HAP-1 (cell line): ENCODE data around the gene ENG.
A peak's percentile ranks its signal among the peaks of the same experiment; 100 is the strongest.

Source experiments
- DNase-seq, 2 experiments: peaks; one replicate each; pipeline ENCODE4 v3.0.0-alpha.2; 2016 to 2020; ENCODE audit warnings: low spot score in 2 of 2
- H3K27me3 ChIP-seq: fragments of 250-450 bp; sonication (Bioruptor Pico); 2 replicates; pipeline ENCODE4 v1.5.1; 2020; ENCODE audit warnings: low read depth, mild to moderate bottlenecking, moderate library complexity
- H3K36me3 ChIP-seq: fragments of 250-450 bp; sonication (Bioruptor Pico); replicated peaks from 2 replicates; pipeline ENCODE4 v1.5.1; 2020; ENCODE audit warnings: mild to moderate bottlenecking
- H3K4me1 ChIP-seq: fragments of 250-450 bp; sonication (Bioruptor Pico); 2 replicates; pipeline ENCODE4 v1.5.1; 2020; ENCODE audit warnings: mild to moderate bottlenecking
- H3K4me3 ChIP-seq: fragments of 250-450 bp; sonication (Bioruptor Pico); 2 replicates; pipeline ENCODE4 v1.5.1; 2020; ENCODE audit warnings: mild to moderate bottlenecking, moderate library complexity
- H3K9me3 ChIP-seq: fragments of 250-450 bp; sonication (Bioruptor Pico); 2 replicates; pipeline ENCODE4 v1.5.1; 2020; ENCODE audit warnings: mild to moderate bottlenecking, moderate library complexity
- in situ Hi-C: fragments of 300-500 bp; cut with MboI; formaldehyde crosslinking; loops from 3 replicates; pipeline ENCODE4 v1.14.3; 2020; ENCODE audit warnings: low sequenced_read_pairs, inconsistent platforms, mixed read lengths

Gene ENG

DNA sequence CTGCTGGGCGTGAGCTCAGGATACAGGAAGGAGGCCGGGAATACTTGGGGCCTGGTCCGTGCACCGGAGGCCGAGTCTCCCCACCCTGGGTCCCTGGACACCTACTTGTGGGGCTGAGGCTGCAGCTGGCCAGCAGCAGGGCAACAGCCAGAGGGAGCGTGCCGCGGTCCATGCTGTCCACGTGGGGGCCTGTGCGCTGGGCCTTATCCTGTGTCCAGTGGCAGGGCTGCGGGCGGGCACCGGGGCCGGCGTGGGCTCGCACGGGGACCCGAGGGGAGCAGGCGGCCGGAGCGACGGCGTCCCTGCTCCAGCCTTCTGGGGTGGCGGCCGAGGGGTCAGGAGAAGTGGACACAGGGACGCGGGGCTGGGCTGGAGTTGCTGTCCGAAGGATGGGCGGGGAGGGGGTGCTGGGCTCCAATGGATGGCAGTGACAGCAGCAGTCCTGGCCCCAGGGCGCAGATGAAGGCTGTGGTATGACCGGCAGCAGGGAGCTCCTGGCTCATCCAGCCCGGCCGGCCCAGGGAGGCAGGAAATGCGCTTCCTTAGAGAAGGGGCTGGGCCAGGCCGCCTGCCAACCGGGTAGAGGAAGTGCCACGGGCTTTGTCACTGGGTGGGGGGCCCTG, at the start of gene ENG:
Gene ENG, minus strand, starts transcription at position 475 of the 623 bp plus-strand sequence. Its CDS starts 303 bp downstream, at position 172.
- Histone ChIP-seq H3K4me3 (no peak within 1 kb of the TSS), H3K27me3 (no peaks in the 10 kb centered on the region), H3K4me1 (no peaks in the 10 kb centered on the region), H3K36me3 (no peaks in the 10 kb centered on the region), H3K9me3 (no peaks in the 10 kb centered on the region)
- in situ Hi-C loops: no loop called here
- no peak for DNase-seq

GRCh38 chr9:127903557-127904475, 49.4 kb upstream of the ENG start:
- no peaks in the 10 kb centered on the region for H3K9me3 ChIP-seq
- peaks cover 22% of the 10 kb centered on the region for H3K4me1 ChIP-seq
- H3K4me3 ChIP-seq: no peak overlapping the region
- no peaks in the 10 kb centered on the region for H3K27me3 ChIP-seq
- H3K36me3 ChIP-seq: 0 out of 2 replicates have a peak, but pooled peaks cover 2% of the 10 kb centered on the region
- DNase-seq: peak in 1 of 2 experiments; percentile 74
- in situ Hi-C loops: loop anchor here (25.0 kb wide), 1 partner anchor 967 kb away; no protein-coding TSS in a partner anchor

DNA sequence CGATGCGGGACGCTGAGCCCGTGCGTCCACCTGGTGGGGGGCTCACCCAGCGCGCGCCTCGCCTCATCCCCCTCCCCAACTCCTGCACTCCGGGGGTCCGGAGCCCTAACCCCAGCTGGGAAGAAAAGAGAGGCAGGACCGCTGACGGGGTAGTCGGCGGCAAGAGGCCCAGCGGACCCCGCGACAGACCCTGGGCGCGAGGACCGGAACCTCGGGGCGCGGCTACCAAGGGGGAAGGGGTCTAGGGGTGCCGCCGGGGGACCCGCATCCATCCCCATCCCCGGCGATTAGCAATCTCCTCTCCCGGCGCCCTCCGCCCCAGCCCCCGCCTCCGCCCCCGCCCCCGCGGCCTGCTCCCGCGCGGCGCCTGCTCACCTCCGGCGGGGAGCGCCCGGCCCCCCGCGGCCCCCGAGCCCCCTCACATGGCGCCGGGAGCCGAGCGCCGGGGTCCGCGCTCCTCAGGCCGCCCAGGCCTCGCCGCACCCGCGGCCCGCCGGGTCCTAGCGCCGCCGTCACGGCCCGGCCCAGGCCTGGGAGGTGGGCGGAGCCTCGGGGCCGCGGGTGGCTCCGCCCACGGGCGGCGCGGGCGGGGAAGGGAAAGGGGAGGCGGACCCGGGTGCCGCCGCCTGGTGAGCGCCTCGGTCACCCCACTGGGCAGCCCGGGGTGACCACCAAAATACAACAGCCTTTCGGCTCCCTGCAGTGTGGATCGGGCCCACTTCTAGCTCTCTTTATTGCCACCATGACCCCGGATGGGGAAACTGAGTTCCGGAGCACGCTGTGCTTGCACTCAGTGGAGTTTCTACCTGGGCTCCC, 44.9 kb upstream of the ENG start, which contains the start of gene ST6GALNAC6:
Gene ST6GALNAC6, minus strand, starts transcription at position 476 of the 816 bp plus-strand sequence. CDS start 1,622 bp downstream, outside the sequence.
- peak; percentile 66 to 81 for DNase-seq
- Histone ChIP-seq H3K36me3 (peaks cover 27% of the 10 kb centered on the region), H3K4me1 (peaks cover 36% of the 10 kb centered on the region), H3K4me3 (peak within 1 kb of the TSS; percentile 76), H3K27me3 (no peaks in the 10 kb centered on the region), H3K9me3 (no peaks in the 10 kb centered on the region)
- in situ Hi-C loops: no loop called here

- in situ Hi-C loops: no loop called here
- Histone ChIP-seq H3K4me3 (peak overlapping the region; percentile 76), H3K9me3 (peaks cover under 1% of the 10 kb centered on the region), H3K4me1 (peaks cover 34% of the 10 kb centered on the region), H3K27me3 (no peaks in the 10 kb centered on the region), H3K36me3 (peaks cover 35% of the 10 kb centered on the region)
- DNase-seq: peak in 1 of 2 experiments; percentile 58
These were observed 44.1 kb upstream of the ENG start for GRCh38 chr9:127898433-127899127.

- Histone ChIP-seq H3K4me1 (peaks cover 29% of the 10 kb centered on the region), H3K27me3 (no peaks in the 10 kb centered on the region), H3K9me3 (peaks cover 3% of the 10 kb centered on the region), H3K4me3 (peak overlapping the region; percentile 76), H3K36me3 (peaks cover 43% of the 10 kb centered on the region)
- in situ Hi-C loops: no loop called here
- peak; percentile 64 to 89 for DNase-seq
These were observed 42.8 kb upstream of the ENG start for GRCh38 chr9:127897193-127897692.

DNA sequence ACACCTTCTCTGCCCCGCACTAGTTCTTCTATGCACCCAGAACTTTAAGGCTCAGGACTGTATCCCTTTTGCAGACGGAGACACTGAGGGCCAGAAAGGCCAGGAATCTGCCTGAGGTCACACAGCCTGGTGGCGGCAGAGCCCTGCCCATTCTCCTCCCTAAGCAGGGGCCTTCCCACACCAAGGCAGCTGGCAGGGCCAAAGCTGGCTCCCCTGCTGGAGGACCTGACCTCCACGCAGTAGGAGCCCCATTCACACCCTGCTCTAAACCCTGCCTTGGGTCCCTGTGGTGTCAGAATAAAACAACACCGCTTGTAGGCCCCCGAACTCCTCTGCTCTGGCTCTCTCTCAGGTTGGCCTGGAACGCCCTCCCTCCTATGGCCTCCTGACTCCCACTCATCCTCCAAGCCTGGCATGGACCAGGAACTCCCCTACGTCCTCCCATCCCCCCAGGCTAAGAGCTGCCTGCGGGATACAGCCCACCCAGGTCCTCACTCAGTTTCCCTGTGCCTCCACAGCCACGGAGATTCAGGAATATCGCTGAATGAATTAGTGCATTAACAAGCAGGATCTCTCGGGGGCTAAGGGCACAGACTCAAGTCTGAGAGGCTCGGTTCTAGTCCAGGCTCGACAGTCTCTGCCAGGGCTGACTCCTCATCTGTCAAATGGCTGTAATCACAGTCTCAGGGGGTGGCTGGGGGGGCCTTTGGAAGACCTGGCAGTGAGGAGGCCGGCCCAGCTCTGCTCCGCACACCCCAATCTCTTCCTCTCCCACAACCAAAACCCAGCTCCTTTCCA, 42.1 kb upstream of the ENG start:
- Histone ChIP-seq H3K4me1 (peaks cover 26% of the 10 kb centered on the region), H3K36me3 (peaks cover 43% of the 10 kb centered on the region), H3K4me3 (no peak overlapping the region), H3K27me3 (no peaks in the 10 kb centered on the region), H3K9me3 (peaks cover 3% of the 10 kb centered on the region)
- no peak for DNase-seq
- in situ Hi-C loops: no loop called here

- H3K27me3 ChIP-seq: no peaks in the 10 kb centered on the region
- no peak for DNase-seq
- in situ Hi-C loops: no loop called here
- no peak overlapping the region for H3K4me3 ChIP-seq
- peaks cover 19% of the 10 kb centered on the region for H3K4me1 ChIP-seq
- peaks cover 48% of the 10 kb centered on the region for H3K36me3 ChIP-seq
- peaks cover 3% of the 10 kb centered on the region for H3K9me3 ChIP-seq
These were observed 41.4 kb upstream of the ENG start for GRCh38 chr9:127895811-127896210.

DNA sequence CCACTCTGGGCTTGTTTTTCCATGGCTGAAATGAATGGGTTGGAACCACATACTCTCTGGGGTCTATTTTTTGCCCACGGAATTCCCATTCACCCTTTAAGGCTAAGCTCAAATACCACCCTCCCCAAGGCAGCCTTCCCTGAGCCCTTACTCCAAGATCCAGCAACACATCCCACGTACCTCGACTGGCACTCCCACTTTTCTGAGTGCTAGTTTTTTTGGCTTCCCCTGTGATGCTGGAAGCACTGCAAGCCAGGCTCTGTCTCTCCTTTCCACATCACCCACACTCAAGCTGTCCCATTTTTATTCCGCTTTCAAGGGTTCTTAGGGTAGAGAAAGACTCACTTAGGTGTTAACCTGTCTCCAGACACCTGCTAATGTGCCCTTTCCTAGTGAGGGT, 38.9 kb upstream of the ENG start:
- Histone ChIP-seq H3K9me3 (peaks cover 3% of the 10 kb centered on the region), H3K27me3 (no peaks in the 10 kb centered on the region), H3K4me1 (peaks cover 13% of the 10 kb centered on the region), H3K36me3 (peaks cover 66% of the 10 kb centered on the region), H3K4me3 (no peak overlapping the region)
- DNase-seq: no peak
- in situ Hi-C loops: no loop called here

DNA sequence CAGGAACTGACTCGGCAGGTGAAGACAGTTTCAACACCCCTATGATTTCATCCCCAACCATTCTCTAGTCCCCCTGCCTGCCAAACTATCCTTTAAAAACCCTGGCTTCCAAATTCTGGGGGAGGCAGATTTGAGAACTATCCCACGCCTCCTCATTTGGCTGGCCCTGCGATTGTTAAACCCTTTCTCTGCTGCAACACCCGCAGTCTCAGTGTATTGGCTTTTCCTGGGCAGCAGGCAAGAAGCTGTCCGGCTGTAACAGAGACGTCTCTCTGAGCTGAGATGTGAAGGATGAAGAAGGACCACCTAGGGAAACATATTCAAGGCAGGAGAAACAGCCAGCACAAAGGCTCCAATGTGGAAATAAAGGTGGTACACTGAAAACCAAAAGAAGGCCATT, 38.4 kb upstream of the ENG start:
- peaks cover 70% of the 10 kb centered on the region for H3K36me3 ChIP-seq
- H3K9me3 ChIP-seq: peaks cover 3% of the 10 kb centered on the region
- no peak overlapping the region for H3K4me3 ChIP-seq
- H3K4me1 ChIP-seq: peaks cover 7% of the 10 kb centered on the region
- DNase-seq: no peak
- in situ Hi-C loops: no loop called here
- H3K27me3 ChIP-seq: no peaks in the 10 kb centered on the region

GRCh38 chr9:127890053-127890452, 35.6 kb upstream of the ENG start:
- Histone ChIP-seq H3K27me3 (no peaks in the 10 kb centered on the region), H3K36me3 (peaks cover 67% of the 10 kb centered on the region), H3K4me1 (no peaks in the 10 kb centered on the region), H3K9me3 (peaks cover 3% of the 10 kb centered on the region), H3K4me3 (no peak overlapping the region)
- in situ Hi-C loops: no loop called here
- no peak for DNase-seq

GRCh38 chr9:127887792-127888191, 33.3 kb upstream of the ENG start:
- DNase-seq: no peak
- H3K9me3 ChIP-seq: no peaks in the 10 kb centered on the region
- no peaks in the 10 kb centered on the region for H3K27me3 ChIP-seq
- in situ Hi-C loops: no loop called here
- no peak overlapping the region for H3K4me3 ChIP-seq
- no peaks in the 10 kb centered on the region for H3K4me1 ChIP-seq
- H3K36me3 ChIP-seq: peaks cover 45% of the 10 kb centered on the region

- no peaks in the 10 kb centered on the region for H3K9me3 ChIP-seq
- peaks cover 44% of the 10 kb centered on the region for H3K36me3 ChIP-seq
- H3K4me3 ChIP-seq: no peak overlapping the region
- peak in 1 of 2 experiments; percentile 38 for DNase-seq
- no peaks in the 10 kb centered on the region for H3K4me1 ChIP-seq
- no peaks in the 10 kb centered on the region for H3K27me3 ChIP-seq
- in situ Hi-C loops: no loop called here
These were observed 32.0 kb upstream of the ENG start for GRCh38 chr9:127886401-127886972.
